IPS-20b (cell line): Measurements from ENCODE around the gene ENPP7.
"Not testable (repeated sequence)": the region's sequence is repeated elsewhere in the genome, so short reads cannot be mapped to it uniquely, and the experiment has no call there.

Source experiments
- H3K27ac ChIP-seq: one replicate; pipeline ENCODE4 v1.5.1; 2013; ENCODE audit warnings: low read length
- H3K27me3 ChIP-seq: 2 replicates; pipeline ENCODE4 v1.6.1; 2013; ENCODE audit warnings: mild to moderate bottlenecking, low read length, inconsistent platforms; ENCODE audit not compliant: insufficient read depth
- H3K36me3 ChIP-seq: 2 replicates; pipeline ENCODE4 v1.6.1; 2013; ENCODE audit warnings: low read depth, mild to moderate bottlenecking, inconsistent platforms, low read length, moderate library complexity; ENCODE audit not compliant: insufficient read depth
- H3K4me1 ChIP-seq: 2 replicates; pipeline ENCODE4 v1.6.1; 2013; ENCODE audit warnings: mild to moderate bottlenecking, control low read depth, inconsistent platforms, low read length, moderate library complexity; ENCODE audit not compliant: insufficient read depth
- H3K4me3 ChIP-seq: 2 replicates; pipeline ENCODE4 v1.5.1; 2013; ENCODE audit warnings: mild to moderate bottlenecking, low read length, inconsistent platforms
- H3K9ac ChIP-seq: 2 replicates; pipeline ENCODE4 v1.6.1; 2013; ENCODE audit warnings: low read depth, mild to moderate bottlenecking, inconsistent platforms, low read length, moderate library complexity
- H3K9me3 ChIP-seq: 2 replicates; pipeline ENCODE4 v1.6.1; 2013; ENCODE audit warnings: mild to moderate bottlenecking, low read depth, low read length, inconsistent platforms; ENCODE audit not compliant: insufficient read depth

The ENPP7 gene

DNA sequence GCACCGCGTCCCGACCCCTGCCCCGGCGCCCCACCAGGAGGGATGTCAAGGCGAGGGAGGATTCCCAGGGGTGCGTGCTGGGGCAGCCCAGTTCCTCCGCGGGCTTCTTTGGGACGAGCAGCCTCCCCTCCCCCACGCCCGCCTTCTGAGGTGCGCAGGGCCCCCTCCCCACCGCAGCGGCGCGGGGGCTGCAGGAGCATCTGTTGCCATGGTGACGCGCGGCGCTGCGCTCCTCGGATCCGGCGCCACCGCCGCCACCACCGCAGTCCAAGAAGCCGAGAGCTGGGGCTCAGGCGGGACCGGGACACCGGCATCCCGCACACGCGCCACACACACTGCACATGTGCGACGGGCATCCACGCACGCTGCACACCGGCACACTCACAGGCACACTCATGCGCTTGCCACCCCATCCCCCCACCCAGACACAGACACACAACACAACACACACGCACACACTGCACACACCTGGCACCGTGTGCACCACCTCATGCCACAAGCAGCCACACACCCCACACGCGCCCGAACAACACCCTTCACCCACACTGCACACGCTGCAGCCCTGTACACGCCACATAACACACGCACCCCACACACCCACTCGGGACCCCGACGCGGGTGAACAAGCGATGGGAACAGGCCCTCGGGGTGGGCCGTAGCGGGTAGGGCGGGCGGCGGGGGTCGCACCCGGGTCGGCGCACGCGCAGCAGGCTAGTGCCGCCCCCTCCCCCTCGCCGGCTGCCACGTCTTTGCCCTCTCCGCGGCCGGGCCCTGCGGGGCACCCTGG, 17.0 kb downstream of the ENPP7 start:
- no peaks in the 10 kb centered on the region for H3K36me3 ChIP-seq
- H3K4me3 ChIP-seq = peak overlapping the region; percentile 53; the same call in 1 of the 2 replicates
- H3K27me3 ChIP-seq = peaks cover 78% of the 10 kb centered on the region
- H3K4me1 ChIP-seq = peaks cover 8% of the 10 kb centered on the region; the same call in 1 of the 2 replicates
- no peak overlapping the region for H3K27ac ChIP-seq
- no peaks in the 10 kb centered on the region for H3K9me3 ChIP-seq
- H3K9ac ChIP-seq = no peak overlapping the region

DNA sequence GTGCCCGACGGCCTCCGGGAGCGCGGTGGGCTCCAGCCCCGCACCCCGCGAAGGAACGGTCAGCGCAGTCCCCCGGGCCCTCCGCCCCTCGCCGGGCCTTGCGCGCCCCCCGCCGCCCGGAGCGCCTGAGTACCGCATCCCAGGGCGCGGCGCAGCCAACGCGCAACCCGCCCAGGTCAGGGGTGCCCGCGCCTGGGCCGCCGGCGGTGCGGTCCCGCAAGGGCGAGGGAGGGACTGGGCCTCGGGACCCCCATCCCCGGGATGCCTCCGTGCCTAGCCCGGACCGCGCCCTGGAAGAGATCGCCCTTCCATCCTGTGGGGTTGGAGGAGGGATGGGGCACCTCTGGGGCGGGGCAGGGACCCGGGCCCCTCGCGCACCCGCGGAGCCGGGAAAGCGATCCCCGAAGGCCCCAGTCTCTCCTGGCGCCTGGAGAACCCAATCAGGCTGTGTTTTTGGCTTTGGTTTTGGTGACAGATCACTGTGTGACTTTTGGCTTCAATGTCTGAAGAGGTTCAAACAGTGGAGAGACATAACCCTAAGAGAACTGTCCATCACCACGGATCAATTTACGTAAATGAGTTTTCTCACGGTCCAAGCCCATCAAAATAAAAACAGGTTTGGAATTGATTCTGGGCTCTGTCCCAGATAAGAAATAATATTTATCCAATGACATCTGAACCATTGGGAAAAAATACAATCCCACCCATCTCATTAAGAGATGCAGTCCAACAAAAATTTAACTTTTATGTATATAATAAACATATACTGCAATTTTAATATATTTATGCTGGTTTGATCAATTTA, 17.8 kb downstream of the ENPP7 start:
- Histone ChIP-seq H3K9me3 (no peaks in the 10 kb centered on the region), H3K27ac (no peak overlapping the region), H3K9ac (no peak overlapping the region), H3K36me3 (no peaks in the 10 kb centered on the region), H3K4me1 (peaks cover 8% of the 10 kb centered on the region; the same call in 1 of the 2 replicates), H3K27me3 (peaks cover 70% of the 10 kb centered on the region), H3K4me3 (peak overlapping the region; percentile 53; the same call in 1 of the 2 replicates)

DNA sequence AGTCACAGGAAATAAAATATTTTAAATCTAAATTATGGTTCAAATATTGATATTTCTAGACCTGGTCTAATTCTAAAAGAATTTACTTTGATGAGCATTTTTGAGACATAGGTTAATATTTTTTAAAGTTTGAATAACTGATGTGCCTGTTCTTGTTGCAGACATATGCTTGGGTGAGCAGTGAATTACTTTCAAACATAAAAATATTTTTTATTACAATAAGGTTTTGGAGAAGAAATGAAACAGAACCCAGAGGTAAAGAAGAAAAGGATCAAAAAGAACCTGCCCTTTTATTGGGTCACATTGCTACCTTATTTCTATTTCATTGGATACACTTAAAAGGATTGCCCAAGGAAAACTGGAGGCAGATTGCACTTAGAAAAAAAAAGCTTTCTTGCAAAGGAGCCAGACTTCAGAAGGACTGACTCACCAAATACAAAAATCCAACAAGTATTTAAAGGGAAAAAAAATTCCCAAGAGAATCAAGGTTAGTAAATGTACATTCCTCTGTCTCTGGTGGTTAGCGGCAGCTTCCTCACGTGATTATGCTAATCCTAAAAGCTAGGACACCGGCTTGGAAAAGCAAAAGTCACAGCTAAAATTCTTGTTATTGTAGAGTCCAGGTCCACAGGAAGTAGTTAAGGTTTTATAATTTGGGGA, 18.5 kb downstream of the ENPP7 start:
- H3K27ac ChIP-seq = no peak overlapping the region
- H3K9ac ChIP-seq = no peak overlapping the region
- H3K4me1 ChIP-seq = peaks cover 8% of the 10 kb centered on the region; the same call in 1 of the 2 replicates
- no peaks in the 10 kb centered on the region for H3K36me3 ChIP-seq
- H3K9me3 ChIP-seq = no peaks in the 10 kb centered on the region
- H3K4me3 ChIP-seq = no peak overlapping the region
- peaks cover 65% of the 10 kb centered on the region for H3K27me3 ChIP-seq

DNA sequence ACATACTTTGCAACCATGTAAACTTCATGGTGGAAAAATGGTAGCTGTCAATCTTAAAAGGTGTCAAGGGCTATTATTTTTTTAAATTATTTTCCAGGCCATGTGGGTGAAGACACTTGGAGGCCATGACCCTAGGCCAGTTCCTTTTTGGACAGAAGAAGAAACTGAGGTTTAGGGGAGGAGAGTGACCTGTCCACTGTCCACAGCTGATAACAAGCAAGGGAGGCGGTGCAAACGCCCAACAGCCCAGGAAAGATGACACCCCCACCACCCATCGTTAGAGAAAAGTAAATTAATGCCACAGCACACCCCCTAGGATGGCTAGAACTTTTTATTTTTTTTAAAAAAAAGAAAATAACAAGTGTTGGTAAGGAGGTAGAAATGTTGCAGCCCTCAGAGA, 19.2 kb downstream of the ENPP7 start:
- Histone ChIP-seq H3K27me3 (peaks cover 61% of the 10 kb centered on the region), H3K9ac (no peak overlapping the region)

DNA sequence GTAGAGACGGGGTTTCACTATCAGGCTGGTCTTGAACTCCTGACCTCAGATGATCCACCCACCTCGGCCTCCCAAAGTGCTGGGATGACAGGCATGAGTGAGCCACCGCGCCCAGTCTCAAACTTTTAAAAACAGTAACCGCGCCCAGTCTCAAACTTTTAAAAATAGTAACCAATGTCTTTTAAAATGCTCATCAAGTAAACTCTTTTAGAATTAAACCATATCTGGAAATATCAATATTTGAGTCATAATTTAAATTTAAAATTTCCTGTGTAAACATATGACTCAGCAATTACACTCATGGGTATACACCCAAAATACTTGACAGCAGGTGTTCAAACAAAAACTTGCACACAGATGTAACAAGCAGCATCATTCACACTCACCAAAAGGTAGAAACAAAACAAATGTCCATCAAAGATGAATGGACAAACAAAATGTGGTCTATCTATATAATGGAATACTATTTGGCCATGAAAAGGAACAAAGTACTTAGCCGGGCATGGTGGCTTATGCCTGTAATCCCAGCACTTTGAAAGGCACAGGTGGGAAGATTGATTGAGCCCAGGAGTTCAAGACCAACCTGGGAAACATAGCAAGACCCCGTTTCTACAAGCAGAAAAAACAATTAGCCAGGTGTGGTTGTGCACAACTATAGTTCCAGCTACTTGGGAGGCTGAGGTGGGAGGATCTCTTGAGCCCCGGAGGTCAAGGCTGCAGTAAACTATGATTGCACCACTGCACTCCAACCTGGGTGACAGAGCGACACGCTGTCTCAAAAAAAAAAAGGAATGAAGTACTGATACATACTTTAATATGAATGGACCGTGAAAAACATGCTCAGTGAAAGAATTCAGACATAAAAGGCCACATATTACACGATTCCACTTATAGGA, 20.2 kb downstream of the ENPP7 start:
- Histone ChIP-seq H3K4me1 (peaks cover 8% of the 10 kb centered on the region; the same call in 1 of the 2 replicates), H3K36me3 (no peaks in the 10 kb centered on the region), H3K27ac (no peak overlapping the region), H3K9me3 (no peaks in the 10 kb centered on the region), H3K4me3 (no peak overlapping the region), H3K27me3 (peaks cover 52% of the 10 kb centered on the region), H3K9ac (no peak overlapping the region)

More for the DNA sequence above, 19.2 kb downstream of the ENPP7 start:
- Histone ChIP-seq H3K4me1 (peaks cover 8% of the 10 kb centered on the region; the same call in 1 of the 2 replicates), H3K36me3 (no peaks in the 10 kb centered on the region), H3K27ac (no peak overlapping the region), H3K4me3 (no peak overlapping the region), H3K9me3 (no peaks in the 10 kb centered on the region)

DNA sequence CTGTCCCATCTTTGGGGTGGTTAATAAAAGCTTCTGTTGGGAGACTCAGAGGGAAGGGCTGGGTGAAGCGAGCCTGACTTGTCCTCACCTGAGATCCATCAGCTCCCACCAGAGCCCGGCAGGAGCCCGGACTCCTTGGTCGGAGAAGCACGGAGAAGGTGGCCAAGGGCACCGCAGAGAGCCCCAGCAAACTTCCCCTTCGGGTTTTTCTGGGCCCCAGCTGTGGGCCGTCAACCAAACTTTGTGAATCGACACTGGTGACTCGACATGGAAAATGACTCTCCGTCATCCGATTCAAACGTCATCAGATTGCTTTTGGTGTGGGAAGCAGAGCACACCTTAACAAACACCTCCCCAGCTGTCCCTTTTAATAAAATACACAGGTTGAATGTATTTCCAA, 21.4 kb downstream of the ENPP7 start:
- H3K9ac ChIP-seq = no peak overlapping the region
- peaks cover 41% of the 10 kb centered on the region for H3K27me3 ChIP-seq
- H3K36me3 ChIP-seq = no peaks in the 10 kb centered on the region
- peaks cover 2% of the 10 kb centered on the region; the same call in 1 of the 2 replicates for H3K4me1 ChIP-seq
- H3K4me3 ChIP-seq = no peak overlapping the region
- no peak overlapping the region for H3K27ac ChIP-seq
- no peaks in the 10 kb centered on the region for H3K9me3 ChIP-seq

DNA sequence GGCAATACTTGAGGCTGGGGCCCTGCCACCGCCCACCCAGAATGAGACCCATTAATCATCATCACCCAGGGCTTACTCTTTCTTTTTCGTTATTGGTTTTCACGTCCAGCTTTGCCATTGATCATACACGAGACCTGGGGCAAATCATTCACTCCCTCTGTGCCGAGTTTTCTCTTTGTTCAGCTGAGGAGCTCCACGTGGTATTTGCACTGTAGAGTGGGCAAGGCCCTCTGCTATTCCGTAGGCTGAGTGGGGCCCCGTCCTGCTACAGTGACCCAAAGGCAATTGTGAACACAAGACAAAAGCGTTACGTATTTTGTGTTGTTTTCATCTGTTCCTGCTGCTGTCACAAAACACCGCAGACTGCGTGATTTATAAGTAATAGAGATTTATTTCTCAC, 23.6 kb downstream of the ENPP7 start:
- no peak overlapping the region for H3K27ac ChIP-seq
- no peak overlapping the region for H3K4me3 ChIP-seq
- H3K9me3 ChIP-seq = no peaks in the 10 kb centered on the region
- peaks cover 19% of the 10 kb centered on the region for H3K27me3 ChIP-seq
- H3K9ac ChIP-seq = no peak overlapping the region
- no peaks in the 10 kb centered on the region for H3K36me3 ChIP-seq
- H3K4me1 ChIP-seq = no peaks in the 10 kb centered on the region

DNA sequence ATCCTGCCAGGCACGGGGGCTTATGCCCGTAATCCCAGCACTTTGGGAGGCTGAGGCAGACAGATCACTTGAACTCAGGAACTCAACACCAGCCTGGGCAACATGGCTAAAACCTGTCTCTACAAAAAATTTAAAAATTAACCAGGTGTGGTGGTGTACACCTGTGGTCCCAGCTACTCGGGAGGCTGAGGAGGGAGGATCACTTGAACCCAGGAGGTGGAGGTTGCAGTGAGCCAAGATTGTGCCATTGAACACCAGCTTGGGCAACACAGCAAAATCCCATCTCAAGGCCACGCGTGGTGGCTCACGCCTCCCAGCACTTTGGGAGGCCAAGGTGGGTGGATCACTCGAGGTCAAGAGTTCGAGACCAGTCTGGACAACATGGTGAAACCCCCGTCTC, 24.2 kb downstream of the ENPP7 start:
- H3K9me3 ChIP-seq, H3K27ac ChIP-seq, H3K4me1 ChIP-seq, H3K4me3 ChIP-seq, H3K36me3 ChIP-seq, H3K9ac ChIP-seq: not testable (repeated sequence)
- peaks cover 14% of the 10 kb centered on the region for H3K27me3 ChIP-seq

DNA sequence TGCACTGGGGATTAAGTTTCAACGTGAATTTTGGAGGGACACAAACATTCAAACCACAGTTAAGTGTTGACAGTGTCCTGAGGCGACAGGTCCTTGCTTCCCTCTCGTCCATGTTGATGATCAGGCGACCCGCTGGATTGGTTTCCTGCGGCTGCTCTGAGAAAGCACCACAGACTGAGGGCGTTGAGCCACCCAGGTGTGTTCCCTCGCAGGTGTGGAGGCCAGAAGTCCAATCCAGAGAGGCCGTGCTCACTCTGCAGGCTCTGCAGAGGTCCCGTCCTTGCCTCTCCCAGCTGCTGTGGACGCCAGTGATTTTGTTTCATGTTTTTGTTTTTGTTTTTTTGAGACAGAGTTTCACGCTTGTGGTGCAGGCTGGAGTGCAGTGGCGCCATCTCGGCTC, 24.8 kb downstream of the ENPP7 start:
- no peak overlapping the region for H3K27ac ChIP-seq
- H3K4me3 ChIP-seq = no peak overlapping the region
- H3K36me3 ChIP-seq = no peaks in the 10 kb centered on the region
- peaks cover 7% of the 10 kb centered on the region for H3K27me3 ChIP-seq
- no peaks in the 10 kb centered on the region for H3K4me1 ChIP-seq
- no peak overlapping the region for H3K9ac ChIP-seq
- no peaks in the 10 kb centered on the region for H3K9me3 ChIP-seq

DNA sequence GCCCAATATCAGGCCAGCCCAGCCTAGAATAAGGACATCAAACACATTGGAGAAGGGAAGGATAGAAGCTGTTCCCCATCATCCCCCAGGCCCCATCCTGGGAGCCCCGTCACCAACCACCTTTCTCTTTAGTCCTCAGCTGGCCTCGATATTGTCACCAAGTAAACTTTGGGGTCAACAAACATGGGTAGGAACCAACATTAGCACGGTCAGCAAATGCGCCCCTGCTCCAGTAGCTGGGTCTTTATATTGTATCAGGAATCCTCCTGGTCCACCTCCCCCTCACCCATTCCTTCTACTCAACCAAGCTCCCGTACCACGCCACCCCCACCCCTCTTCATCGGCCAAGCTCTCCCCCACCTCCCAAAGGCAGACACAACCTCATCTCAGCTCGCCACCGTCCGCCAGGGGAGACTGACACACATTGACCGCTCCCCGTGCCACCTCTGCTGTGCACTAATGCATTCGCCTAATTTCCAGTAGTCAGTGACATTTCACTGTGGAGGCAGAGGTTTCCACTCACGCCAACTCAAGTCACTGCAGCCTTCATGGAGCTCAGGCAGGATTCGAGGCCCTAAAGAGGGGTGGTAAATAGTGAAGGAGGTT, 26.5 kb downstream of the ENPP7 start:
- no peak overlapping the region for H3K27ac ChIP-seq
- no peak overlapping the region for H3K9ac ChIP-seq
- H3K4me3 ChIP-seq = no peak overlapping the region
- H3K4me1 ChIP-seq = no peaks in the 10 kb centered on the region
- H3K27me3 ChIP-seq = no peaks in the 10 kb centered on the region
- no peaks in the 10 kb centered on the region for H3K36me3 ChIP-seq
- H3K9me3 ChIP-seq = no peaks in the 10 kb centered on the region
